Measurements from ENCODE around the gene LSR.

Gene LSR

GRCh38 chr19:35248310-35249145 is at the start of gene LSR:
LSR (plus strand) TSS chr19:35249002; CDS start chr19:35249023, 21 bp downstream.
- FAIRE-seq = no peak

- no peak for FAIRE-seq
Measured at GRCh38 chr19:35199481-35199880, 49.3 kb upstream of the LSR start.

- no peak for FAIRE-seq
Measured at GRCh38 chr19:35202722-35203688, 45.8 kb upstream of the LSR start.

- no peak for FAIRE-seq
Measured at GRCh38 chr19:35204799-35205732, 43.7 kb upstream of the LSR start.

GRCh38 chr19:35205733-35206323 is 43.0 kb upstream of the LSR start:
- no peak for FAIRE-seq

GRCh38 chr19:35206379-35206778 is 42.4 kb upstream of the LSR start:
- FAIRE-seq = no peak

GRCh38 chr19:35206855-35207254 is 41.9 kb upstream of the LSR start:
- no peak for FAIRE-seq

- FAIRE-seq = no peak
Measured at GRCh38 chr19:35207391-35207871, 41.4 kb upstream of the LSR start.

GRCh38 chr19:35208121-35208520 is 40.7 kb upstream of the LSR start:
- FAIRE-seq = no peak

GRCh38 chr19:35209646-35210045 is 39.2 kb upstream of the LSR start:
- FAIRE-seq = no peak

GRCh38 chr19:35211545-35212230 is 37.1 kb upstream of the LSR start:
- no peak for FAIRE-seq

GRCh38 chr19:35212241-35212640 is 36.6 kb upstream of the LSR start:
- no peak for FAIRE-seq

- no peak for FAIRE-seq
Measured at GRCh38 chr19:35213663-35214632, 34.9 kb upstream of the LSR start.

- FAIRE-seq = no peak
Measured at GRCh38 chr19:35214766-35215422, 33.9 kb upstream of the LSR start.

- no peak for FAIRE-seq
Measured at GRCh38 chr19:35216016-35216832, 32.6 kb upstream of the LSR start.

GRCh38 chr19:35216833-35217648 is 31.8 kb upstream of the LSR start:
- no peak for FAIRE-seq

GRCh38 chr19:35217649-35217990 is 31.2 kb upstream of the LSR start:
- no peak for FAIRE-seq

- no peak for FAIRE-seq
Measured at GRCh38 chr19:35219008-35219407, 29.8 kb upstream of the LSR start.

Measured in colon (tissue), 2 donors.